Thyroid gland (tissue), 4 donors: Measurements from ENCODE around the gene PRKCE. TPM values are rescaled to one million over a fixed set of nuclear protein-coding genes. Genes with fewer than 3 reads are reported as not detected.

Experiments used
- DNase-seq, 2 donors: peaks; one replicate each; pipeline ENCODE4 v3.0.0-alpha.2; 2019
- H3K27ac ChIP-seq, 3 donors: fragments of 200-600 bp; sonication (generic); 1 replicate in 2 of 3; 2 replicates in 1 of 3; pipeline ENCODE4 v1.5.1; 2016 to 2019; ENCODE audit warnings: mild to moderate bottlenecking in 1 of 3, moderate library complexity in 1 of 3
- H3K27me3 ChIP-seq: fragments of 200-600 bp; sonication (generic); one replicate; pipeline ENCODE4 v1.5.1; 2019
- H3K36me3 ChIP-seq, 2 donors: fragments of 200-600 bp; sonication (generic); one replicate each; pipeline ENCODE4 v1.5.1; 2016 to 2019
- H3K4me1 ChIP-seq, 2 donors: fragments of 200-600 bp; sonication (generic); one replicate each; pipeline ENCODE4 v1.5.1; 2017 to 2019
- H3K4me3 ChIP-seq, 3 donors: fragments of 200-600 bp; sonication (generic); replicated peaks in 1 of 3; 1 replicate in 2 of 3; 2 replicates in 1 of 3; pipeline ENCODE4 v1.5.1; 2016; ENCODE audit warnings: mild to moderate bottlenecking in 1 of 3
- H3K9me3 ChIP-seq: fragments of 200-600 bp; sonication (generic); one replicate; pipeline ENCODE4 v1.5.1; 2017
- CTCF ChIP-seq, 6 experiments: fragments of 200-600 bp in 3 of 6; fragments of 450-650 bp in 3 of 6; sonication (generic) in 3 of 6; IDR thresholded peaks; one replicate each; pipeline ENCODE4 v1.5.1; 2016 to 2019; ENCODE audit warnings: antibody characterized with exemption in 6 of 6, mild to moderate bottlenecking in 2 of 6, inconsistent platforms in 1 of 6, moderate library complexity in 1 of 6
- POLR2A ChIP-seq, 2 donors: fragments of 450-650 bp; IDR thresholded peaks; one replicate each; pipeline ENCODE4 v1.6.1; 2017; ENCODE audit warnings: antibody characterized with exemption in 2 of 2, mild to moderate bottlenecking in 2 of 2, moderate library complexity in 1 of 2
- WGBS, 2 donors: methylation state at CpG; one replicate each; pipeline ENCODE4 v1.1.5; 2017; 5-methylcytosine and 5-hydroxymethylcytosine counted together
- intact Hi-C: fragments of 100-400 bp; cut with DNase I; formaldehyde crosslinking; loops from one replicate; pipeline ENCODE4 v1.15.1; 2023
- total RNA-seq, 4 donors: library from RNA; depleted of rRNA; stranded (reverse); fragments of >200 nt; gene quantifications; one replicate each; pipeline ENCODE4 v1.2.3, GENCODE V29; 2016

PRKCE gene
- total RNA-seq, 4 donors from 2014 or later = 8.4 to 35.3 (median 15.2) TPM

GRCh38 chr2:45943219-45944044 lies 292.0 kb downstream of the PRKCE start:
- no peaks in the 10 kb centered on the region for H3K9me3 ChIP-seq
- no peak for TF ChIP-seq CTCF (IDR thresholded peaks at IDR 0.05)
- TF ChIP-seq POLR2A (IDR thresholded peaks at IDR 0.05) = no peak
- peaks cover 0 to 8% of the 10 kb centered on the region in 2 donors for H3K4me1 ChIP-seq
- no peak overlapping the region for H3K4me3 ChIP-seq
- H3K27ac ChIP-seq = no peak overlapping the region
- 79 to 82% methylated on average over 14 of the region's 14 CpGs for WGBS, 2 donors
- DNase-seq = no peak
- no peaks in the 10 kb centered on the region for H3K27me3 ChIP-seq
- intact Hi-C loops = no loop called here
- no peaks in the 10 kb centered on the region for H3K36me3 ChIP-seq

GRCh38 chr2:45944074-45944473 lies 292.6 kb downstream of the PRKCE start:
- Histone ChIP-seq H3K4me3 (no peak overlapping the region), H3K36me3 (no peaks in the 10 kb centered on the region), H3K27ac (no peak overlapping the region), H3K27me3 (no peaks in the 10 kb centered on the region), H3K9me3 (no peaks in the 10 kb centered on the region), H3K4me1 (peaks cover 0 to 7% of the 10 kb centered on the region in 2 donors)
- intact Hi-C loops = no loop called here
- TF ChIP-seq CTCF (IDR thresholded peaks at IDR 0.05) (no peak), POLR2A (IDR thresholded peaks at IDR 0.05) (no peak)
- no peak for DNase-seq
- WGBS, 2 donors = 83 to 84% methylated on average over 6 of the region's 6 CpGs

DNA sequence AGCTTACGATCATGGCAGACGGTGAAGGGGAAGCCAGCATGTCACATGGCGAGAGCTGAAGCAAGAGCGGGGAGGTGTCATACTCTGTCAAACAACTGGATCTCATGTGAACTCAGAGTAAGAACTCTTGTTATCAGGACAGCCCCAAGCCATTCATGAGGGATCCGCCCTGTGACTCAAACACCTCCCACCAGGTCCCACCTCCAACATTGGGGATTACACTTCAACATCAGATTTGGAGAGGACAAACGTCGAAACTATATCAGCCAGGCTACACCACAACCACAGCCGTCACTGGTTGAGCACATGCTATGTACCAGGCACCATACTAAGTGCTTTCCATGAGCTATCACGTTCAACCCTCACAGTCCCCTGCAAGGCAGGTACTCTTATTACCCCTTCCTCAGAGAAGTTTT lies 293.8 kb downstream of the PRKCE start:
- TF ChIP-seq POLR2A (IDR thresholded peaks at IDR 0.05) = no peak
- TF ChIP-seq CTCF (IDR thresholded peaks at IDR 0.05) = no peak

GRCh38 chr2:45946023-45946422 lies 294.5 kb downstream of the PRKCE start:
- no peaks in the 10 kb centered on the region for H3K27me3 ChIP-seq
- intact Hi-C loops = no loop called here
- 90 to 95% methylated on average over 3 of the region's 3 CpGs for WGBS, 2 donors
- no peak overlapping the region for H3K27ac ChIP-seq
- no peak for TF ChIP-seq POLR2A (IDR thresholded peaks at IDR 0.05)
- TF ChIP-seq CTCF (IDR thresholded peaks at IDR 0.05) = no peak
- H3K36me3 ChIP-seq = no peaks in the 10 kb centered on the region
- H3K4me1 ChIP-seq = peaks cover 0 to 7% of the 10 kb centered on the region in 2 donors
- no peaks in the 10 kb centered on the region for H3K9me3 ChIP-seq
- DNase-seq = no peak
- no peak overlapping the region for H3K4me3 ChIP-seq

More for the DNA sequence above, 293.8 kb downstream of the PRKCE start:
- DNase-seq = no peak
- Histone ChIP-seq H3K27ac (no peak overlapping the region), H3K4me1 (peaks cover 0 to 7% of the 10 kb centered on the region in 2 donors), H3K36me3 (no peaks in the 10 kb centered on the region), H3K27me3 (no peaks in the 10 kb centered on the region), H3K9me3 (no peaks in the 10 kb centered on the region), H3K4me3 (no peak overlapping the region)
- intact Hi-C loops = no loop called here
- 92 to 97% methylated on average over 9 of the region's 9 CpGs for WGBS, 2 donors

DNA sequence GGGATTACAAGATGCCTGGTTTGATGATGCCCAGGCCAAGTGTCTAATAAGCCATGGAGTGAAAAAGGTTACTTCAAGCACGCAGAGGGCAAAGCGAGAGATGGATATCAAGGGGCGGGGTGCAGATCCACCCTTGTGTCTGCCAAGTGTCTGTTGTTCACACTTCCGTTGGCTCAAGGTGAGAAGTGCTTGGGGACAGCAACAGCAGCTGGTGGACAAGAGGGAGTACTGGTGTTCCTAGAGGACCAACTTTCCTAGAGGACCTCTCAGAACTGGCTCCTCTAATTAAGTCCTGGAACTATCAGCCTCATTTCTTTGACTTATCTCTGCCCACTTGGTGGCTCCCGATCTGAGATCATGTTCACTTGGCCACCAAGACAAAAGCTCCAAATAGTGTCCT lies 299.1 kb downstream of the PRKCE start:
- intact Hi-C loops = no loop called here
- Histone ChIP-seq H3K4me3 (no peak overlapping the region), H3K36me3 (no peaks in the 10 kb centered on the region), H3K9me3 (no peaks in the 10 kb centered on the region), H3K4me1 (no peaks in the 10 kb centered on the region), H3K27ac (no peak overlapping the region), H3K27me3 (no peaks in the 10 kb centered on the region)
- no peak for DNase-seq
- WGBS, 2 donors = 82 to 94% methylated on average over 5 of the region's 5 CpGs
- no peak for TF ChIP-seq CTCF (IDR thresholded peaks at IDR 0.05)
- TF ChIP-seq POLR2A (IDR thresholded peaks at IDR 0.05) = no peak
